ACC112 (cell line): ENCODE results near the gene CASZ1.

Experiments used
- H2AFZ ChIP-seq: fragments of 200-600 bp; sonication (generic); one replicate; pipeline ENCODE4 v1.6.0; 2017; ENCODE audit warnings: antibody characterized with exemption, low read length; ENCODE audit not compliant: unreplicated experiment
- H3K27ac ChIP-seq: fragments of 200-600 bp; sonication (generic); 2 replicates; pipeline ENCODE4 v1.5.1; 2014; ENCODE audit warnings: low read depth, mild to moderate bottlenecking, antibody characterized with exemption, low read length, moderate library complexity
- H3K27me3 ChIP-seq: fragments of 200-600 bp; sonication (generic); 2 replicates; pipeline ENCODE4 v1.6.1; 2014; ENCODE audit warnings: mild to moderate bottlenecking, antibody characterized with exemption, low read length, moderate library complexity, mixed read lengths; ENCODE audit not compliant: insufficient read depth
- H3K36me3 ChIP-seq: fragments of 200-600 bp; sonication (generic); 2 replicates; pipeline ENCODE4 v1.6.1; 2016; ENCODE audit warnings: mild to moderate bottlenecking, antibody characterized with exemption, low read length, moderate library complexity, mixed read lengths; ENCODE audit not compliant: insufficient read depth
- H3K4me1 ChIP-seq: fragments of 200-600 bp; sonication (generic); one replicate; pipeline ENCODE4 v1.6.1; 2016; ENCODE audit warnings: low read length, mixed read lengths; ENCODE audit not compliant: insufficient read depth, unreplicated experiment, control insufficient read depth
- H3K4me3 ChIP-seq: fragments of 200-600 bp; sonication (generic); 2 replicates; pipeline ENCODE4 v1.5.1; 2014; ENCODE audit warnings: mild to moderate bottlenecking, low read depth, low read length
- H3K79me2 ChIP-seq: fragments of 200-600 bp; sonication (generic); one replicate; pipeline ENCODE4 v1.6.0; 2016; ENCODE audit warnings: low read length; ENCODE audit not compliant: control insufficient read depth, unreplicated experiment, insufficient read depth

CASZ1 gene

DNA sequence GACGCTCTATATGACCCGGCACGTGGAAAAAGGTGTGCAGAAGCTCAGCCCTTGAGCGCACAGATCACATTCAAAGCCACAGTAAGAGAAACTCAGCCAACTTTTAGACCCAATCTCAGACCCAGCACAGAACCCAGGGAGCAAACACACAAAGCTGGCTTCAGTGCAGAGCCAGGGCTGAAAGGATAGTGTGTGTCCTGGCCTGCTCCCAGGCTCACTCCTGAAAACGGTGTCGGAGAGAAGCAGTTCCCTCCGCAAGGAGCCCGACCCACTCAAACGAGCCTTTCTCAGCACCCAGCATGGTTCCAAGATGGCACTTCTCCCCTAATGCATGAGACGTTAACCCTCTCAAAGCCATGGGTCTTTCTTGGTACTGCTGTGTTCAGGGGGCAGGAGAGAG is 39.6 kb downstream of the CASZ1 start:
- H3K36me3 ChIP-seq: no peaks in the 10 kb centered on the region
- H3K27me3 ChIP-seq: peaks cover 33% of the 10 kb centered on the region
- peaks cover 4% of the 10 kb centered on the region for H3K4me1 ChIP-seq
- no peaks in the 10 kb centered on the region for H3K79me2 ChIP-seq
- H3K27ac ChIP-seq: no peak overlapping the region
- no peak overlapping the region for H2AFZ ChIP-seq
- no peak overlapping the region for H3K4me3 ChIP-seq

DNA sequence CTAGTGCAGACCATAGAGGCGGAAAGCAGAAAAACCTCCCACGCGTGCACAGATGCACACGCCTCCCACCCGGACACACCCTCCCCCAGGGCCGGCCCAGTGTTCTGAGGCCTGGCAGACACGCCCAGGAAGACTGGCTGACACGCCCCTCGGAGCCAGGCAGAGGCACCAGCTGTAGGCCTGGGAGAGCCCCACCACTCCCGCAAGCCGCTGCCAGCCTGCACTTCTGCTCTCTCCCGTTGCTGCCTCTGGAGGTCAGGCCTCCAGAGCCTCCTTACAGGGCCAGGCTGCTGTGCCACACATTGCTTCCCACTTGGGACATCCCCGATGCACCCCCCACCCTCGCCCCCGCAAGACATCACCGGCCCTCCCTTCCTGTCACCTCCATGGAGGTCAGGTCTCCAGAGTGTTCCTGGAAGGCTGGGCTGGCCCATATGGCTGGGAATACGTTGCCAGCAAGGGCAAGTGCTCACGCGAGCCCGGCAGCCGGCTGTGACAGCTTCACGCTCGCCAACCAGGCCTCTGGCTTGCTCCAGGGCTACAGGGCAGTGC is 40.4 kb downstream of the CASZ1 start:
- Histone ChIP-seq H2AFZ (no peak overlapping the region), H3K27me3 (peaks cover 41% of the 10 kb centered on the region), H3K27ac (no peak overlapping the region), H3K4me3 (no peak overlapping the region), H3K79me2 (no peaks in the 10 kb centered on the region), H3K4me1 (peaks cover 4% of the 10 kb centered on the region), H3K36me3 (no peaks in the 10 kb centered on the region)

DNA sequence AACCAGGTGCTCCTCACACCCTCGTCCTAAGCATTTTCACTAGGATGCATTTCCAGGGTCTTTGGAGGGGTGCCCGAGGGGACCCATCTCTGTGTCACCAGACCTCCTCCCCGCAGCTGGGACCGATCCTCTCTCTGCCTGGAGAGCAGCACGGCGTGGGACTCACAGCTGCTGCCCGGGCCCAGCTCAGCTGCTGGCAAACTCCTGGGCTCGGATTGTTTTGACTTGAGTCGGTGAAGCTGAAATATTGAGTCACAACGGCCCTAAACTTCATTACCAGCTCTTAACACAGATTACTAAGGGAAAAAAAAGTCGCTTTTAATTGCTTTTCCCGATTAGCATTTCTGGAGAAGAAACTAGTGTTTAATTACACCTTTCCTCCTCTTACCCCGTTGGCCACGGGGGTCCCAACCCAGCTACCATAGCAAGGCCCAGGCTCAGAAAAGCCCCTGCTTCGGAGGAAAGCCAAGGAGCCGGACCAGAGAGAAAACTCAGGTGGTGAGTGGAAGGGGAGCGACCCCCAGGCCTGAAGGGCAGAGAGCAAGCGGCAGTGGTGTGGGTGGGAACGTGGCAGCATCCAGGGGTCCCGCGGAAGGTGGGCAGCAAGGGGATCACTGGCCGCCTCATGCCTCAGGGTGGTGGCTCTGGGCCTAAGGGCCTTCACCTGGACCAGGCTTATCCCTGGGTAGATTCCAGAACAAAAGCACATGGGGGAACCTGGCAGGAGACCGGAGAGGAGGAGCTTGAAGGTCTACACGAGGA is 41.7 kb downstream of the CASZ1 start:
- Histone ChIP-seq H3K36me3 (no peaks in the 10 kb centered on the region), H3K4me3 (no peak overlapping the region), H3K79me2 (no peaks in the 10 kb centered on the region), H3K4me1 (peaks cover 4% of the 10 kb centered on the region), H2AFZ (no peak overlapping the region), H3K27me3 (peaks cover 42% of the 10 kb centered on the region), H3K27ac (no peak overlapping the region)

DNA sequence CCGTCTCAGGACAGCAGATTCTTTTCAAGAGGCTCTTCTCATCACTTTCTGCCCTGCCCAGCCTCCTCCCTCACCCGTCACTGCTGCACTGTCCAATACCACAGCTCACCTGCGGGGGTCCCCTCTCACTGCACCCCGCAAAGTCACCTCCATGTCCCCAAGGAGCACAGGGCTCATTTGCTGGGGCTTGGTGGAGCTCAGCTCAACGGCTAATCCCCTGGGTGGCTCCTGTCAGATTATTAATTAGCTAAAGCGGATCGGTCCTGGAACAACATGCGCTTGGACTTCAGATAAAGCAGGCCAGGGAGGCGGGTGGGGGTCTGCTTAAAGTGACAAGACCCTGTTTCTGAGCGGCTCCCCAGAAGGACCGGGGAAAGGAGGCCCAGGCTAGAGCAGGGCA is 43.1 kb downstream of the CASZ1 start:
- no peaks in the 10 kb centered on the region for H3K79me2 ChIP-seq

DNA sequence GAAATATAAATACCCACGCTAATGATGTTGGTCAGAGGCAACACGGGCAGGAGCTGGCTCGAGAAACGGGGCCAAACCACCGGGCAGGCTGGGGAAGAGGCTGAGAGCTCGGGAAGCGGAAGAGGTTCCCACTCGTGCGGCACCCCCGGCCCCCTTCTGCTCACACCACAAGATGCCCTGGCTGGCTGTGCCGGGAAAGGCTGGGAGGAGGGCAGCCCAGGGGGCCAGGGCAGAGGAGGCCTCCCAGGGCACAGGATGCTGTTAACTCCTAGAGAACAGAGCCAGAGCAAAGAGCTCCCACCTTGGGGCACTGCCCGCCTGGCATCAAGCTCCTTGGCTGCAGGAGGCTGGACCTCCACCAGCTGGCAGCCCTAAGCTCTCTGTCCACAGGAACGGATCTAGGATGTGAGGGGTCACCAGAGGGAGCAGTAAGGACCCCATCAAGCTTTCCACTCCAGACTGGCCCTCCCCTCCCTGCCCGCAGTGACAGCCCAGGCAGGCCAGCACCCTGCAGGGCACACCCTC is 44.8 kb downstream of the CASZ1 start:
- no peak overlapping the region for H3K4me3 ChIP-seq
- no peaks in the 10 kb centered on the region for H3K79me2 ChIP-seq
- H3K4me1 ChIP-seq: peaks cover 4% of the 10 kb centered on the region
- no peak overlapping the region for H3K27ac ChIP-seq
- no peak overlapping the region for H2AFZ ChIP-seq
- H3K36me3 ChIP-seq: no peaks in the 10 kb centered on the region
- peaks cover 34% of the 10 kb centered on the region for H3K27me3 ChIP-seq

More for the DNA sequence above, 43.1 kb downstream of the CASZ1 start:
- Histone ChIP-seq H2AFZ (no peak overlapping the region), H3K4me3 (no peak overlapping the region), H3K4me1 (peaks cover 4% of the 10 kb centered on the region), H3K27ac (no peak overlapping the region), H3K36me3 (no peaks in the 10 kb centered on the region), H3K27me3 (peaks cover 36% of the 10 kb centered on the region)

DNA sequence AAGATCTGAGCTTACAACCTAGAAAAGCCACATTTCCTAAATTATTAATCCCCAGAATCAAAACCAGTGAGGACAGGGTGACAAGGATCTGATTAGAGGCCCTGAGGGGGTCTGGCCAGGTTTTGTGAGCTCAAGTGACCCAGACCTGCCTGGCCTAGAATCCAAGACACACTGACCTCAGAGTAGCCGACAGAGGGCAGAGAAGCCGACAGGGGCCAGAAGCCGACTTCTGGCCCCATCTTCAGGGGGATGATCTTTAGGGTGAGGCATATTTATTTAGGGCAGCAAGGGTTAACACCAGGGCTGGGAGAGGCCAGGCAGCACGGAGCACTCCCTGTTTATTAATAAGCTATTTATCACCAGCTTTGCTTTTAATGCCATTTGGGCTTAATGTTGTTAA is 45.3 kb downstream of the CASZ1 start:
- H3K4me1 ChIP-seq: peaks cover 4% of the 10 kb centered on the region
- no peak overlapping the region for H2AFZ ChIP-seq
- no peak overlapping the region for H3K27ac ChIP-seq
- H3K36me3 ChIP-seq: no peaks in the 10 kb centered on the region
- H3K4me3 ChIP-seq: no peak overlapping the region
- no peaks in the 10 kb centered on the region for H3K79me2 ChIP-seq
- peaks cover 34% of the 10 kb centered on the region for H3K27me3 ChIP-seq

DNA sequence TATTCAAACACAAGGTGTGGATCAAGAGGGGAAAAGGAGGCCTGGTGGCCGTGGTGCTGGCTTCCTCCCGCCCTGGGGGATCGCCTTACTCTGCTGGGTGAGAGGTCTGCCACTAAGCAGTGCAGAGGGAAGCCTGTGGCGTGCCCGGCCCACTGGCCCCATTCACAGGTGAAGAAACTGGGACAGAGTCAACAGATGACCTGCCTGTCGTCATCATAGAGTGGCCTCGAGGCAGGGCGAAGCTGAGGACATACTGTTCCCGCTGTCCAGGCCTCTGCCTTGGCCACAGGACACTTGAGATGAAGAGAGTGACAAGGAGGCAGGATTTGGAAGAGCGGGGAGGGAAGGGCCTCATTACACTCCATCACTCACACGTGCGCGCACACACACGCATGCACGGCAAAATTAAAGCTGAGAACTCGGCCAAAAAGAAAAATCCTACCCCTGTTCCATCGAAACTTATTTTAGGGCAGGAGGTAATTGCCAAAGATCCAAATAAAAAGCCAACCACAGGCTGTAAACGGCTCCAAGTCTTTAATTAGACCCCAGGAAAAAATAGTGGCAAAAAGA is 50.5 kb downstream of the CASZ1 start:
- Histone ChIP-seq H3K79me2 (no peaks in the 10 kb centered on the region), H3K27me3 (peaks cover 6% of the 10 kb centered on the region), H3K4me1 (no peaks in the 10 kb centered on the region), H3K27ac (no peak overlapping the region), H3K36me3 (no peaks in the 10 kb centered on the region), H2AFZ (no peak overlapping the region), H3K4me3 (no peak overlapping the region)

DNA sequence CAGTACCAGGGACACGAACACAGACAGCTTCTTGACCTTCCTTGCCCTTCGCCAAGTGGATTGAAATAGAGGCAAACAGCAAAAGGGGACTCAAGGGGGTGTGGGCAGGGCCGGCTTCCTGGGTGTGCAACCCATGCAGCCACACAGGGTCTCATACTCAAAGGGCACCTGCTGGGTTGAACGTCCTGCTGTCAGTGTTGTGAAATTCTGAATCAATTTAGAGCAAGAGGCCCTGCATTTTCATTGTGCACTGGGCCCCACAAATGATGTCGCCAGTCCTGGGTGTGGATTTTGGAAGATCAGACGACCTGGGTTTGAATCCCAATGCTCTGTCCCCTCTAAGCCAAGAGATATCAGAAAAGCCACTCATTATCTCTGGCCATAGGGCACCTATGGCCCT is 51.1 kb downstream of the CASZ1 start:
- peaks cover 6% of the 10 kb centered on the region for H3K27me3 ChIP-seq
- no peaks in the 10 kb centered on the region for H3K79me2 ChIP-seq
- no peaks in the 10 kb centered on the region for H3K4me1 ChIP-seq
- no peaks in the 10 kb centered on the region for H3K36me3 ChIP-seq
- no peak overlapping the region for H3K4me3 ChIP-seq
- H2AFZ ChIP-seq: no peak overlapping the region
- H3K27ac ChIP-seq: no peak overlapping the region

DNA sequence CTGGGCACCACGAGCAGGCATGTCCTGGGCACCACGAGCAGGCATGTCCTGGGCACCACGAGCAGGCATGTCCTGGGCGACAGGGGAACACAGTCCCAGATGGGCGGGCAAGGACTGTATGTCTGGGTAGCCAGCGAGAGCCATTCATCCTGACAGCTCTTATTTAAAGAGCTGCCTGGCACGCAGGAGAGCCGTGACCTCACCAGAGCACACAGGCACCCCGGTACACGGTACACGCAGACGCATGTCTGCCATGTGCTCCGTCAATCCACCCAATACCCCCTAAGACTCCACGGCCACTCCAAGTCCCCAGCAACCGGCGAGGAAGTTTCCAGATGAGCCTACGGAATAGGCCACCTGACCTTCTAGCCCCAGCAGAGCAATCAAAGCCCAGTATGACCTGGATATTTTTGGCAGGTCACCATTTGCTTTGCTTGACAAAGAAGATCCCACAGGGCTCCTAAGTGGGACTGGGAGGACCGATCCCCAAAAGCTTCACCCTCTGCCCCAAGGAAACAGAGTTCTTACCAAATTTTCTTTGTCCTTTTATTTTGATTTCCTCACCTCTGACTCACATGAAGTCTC is 51.7 kb downstream of the CASZ1 start:
- Histone ChIP-seq H3K79me2 (no peaks in the 10 kb centered on the region), H3K36me3 (no peaks in the 10 kb centered on the region), H2AFZ (no peak overlapping the region), H3K4me1 (no peaks in the 10 kb centered on the region), H3K4me3 (no peak overlapping the region), H3K27me3 (peaks cover 6% of the 10 kb centered on the region), H3K27ac (no peak overlapping the region)

DNA sequence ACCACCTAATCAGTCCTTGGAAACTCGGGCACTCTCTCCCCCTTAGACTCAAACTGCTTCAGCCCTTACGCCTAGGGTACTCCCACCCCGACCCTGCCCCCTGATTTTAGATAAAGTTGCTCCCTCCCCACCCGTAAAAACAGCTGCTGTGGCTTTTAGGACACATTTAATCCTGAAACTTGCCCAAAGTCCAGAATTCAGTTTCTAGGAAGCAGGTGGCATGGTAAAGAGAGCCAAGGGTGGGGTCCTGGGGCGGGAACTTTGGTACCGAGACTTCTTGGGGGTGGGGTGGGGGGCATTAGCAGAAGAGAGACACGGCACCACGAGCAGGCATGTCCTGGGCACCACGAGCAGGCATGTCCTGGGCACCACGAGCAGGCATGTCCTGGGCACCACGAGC is 52.4 kb downstream of the CASZ1 start:
- Histone ChIP-seq H3K27me3 (peaks cover 6% of the 10 kb centered on the region), H3K36me3 (no peaks in the 10 kb centered on the region), H2AFZ (no peak overlapping the region), H3K79me2 (no peaks in the 10 kb centered on the region), H3K4me1 (no peaks in the 10 kb centered on the region), H3K4me3 (no peak overlapping the region), H3K27ac (no peak overlapping the region)
